Measurements from ENCODE around the gene AKT1S1.

Gene AKT1S1

DNA sequence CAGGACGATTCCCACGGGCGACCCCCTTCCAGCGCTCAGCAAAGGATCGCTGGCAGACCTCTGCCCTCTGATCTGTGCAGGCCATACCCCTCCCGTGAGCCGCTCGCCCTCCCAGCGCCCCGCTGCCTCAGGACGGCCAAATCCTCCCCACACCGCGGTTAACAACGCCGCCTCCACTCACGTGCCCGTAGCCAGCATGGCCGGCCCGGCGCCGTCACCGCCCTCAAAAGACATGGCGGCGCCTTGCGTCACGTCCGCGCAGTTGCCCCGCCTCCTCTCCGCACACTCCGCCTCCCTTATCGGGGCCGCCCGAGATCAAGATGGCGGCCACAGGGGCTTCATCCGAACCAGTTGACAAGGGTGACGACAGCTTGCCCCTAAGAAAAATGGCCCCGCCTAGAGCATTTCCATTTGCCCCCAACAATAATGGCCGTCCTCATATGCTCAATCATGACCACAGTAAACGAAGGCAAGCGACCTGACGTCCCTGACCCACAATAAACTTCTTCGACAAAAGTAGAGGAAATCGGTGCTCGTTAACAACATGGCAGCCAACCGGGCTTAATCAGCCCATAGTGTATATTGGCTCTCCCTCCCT lies 634 bp downstream of the AKT1S1 start:
- TF ChIP-seq, protein P1, sequence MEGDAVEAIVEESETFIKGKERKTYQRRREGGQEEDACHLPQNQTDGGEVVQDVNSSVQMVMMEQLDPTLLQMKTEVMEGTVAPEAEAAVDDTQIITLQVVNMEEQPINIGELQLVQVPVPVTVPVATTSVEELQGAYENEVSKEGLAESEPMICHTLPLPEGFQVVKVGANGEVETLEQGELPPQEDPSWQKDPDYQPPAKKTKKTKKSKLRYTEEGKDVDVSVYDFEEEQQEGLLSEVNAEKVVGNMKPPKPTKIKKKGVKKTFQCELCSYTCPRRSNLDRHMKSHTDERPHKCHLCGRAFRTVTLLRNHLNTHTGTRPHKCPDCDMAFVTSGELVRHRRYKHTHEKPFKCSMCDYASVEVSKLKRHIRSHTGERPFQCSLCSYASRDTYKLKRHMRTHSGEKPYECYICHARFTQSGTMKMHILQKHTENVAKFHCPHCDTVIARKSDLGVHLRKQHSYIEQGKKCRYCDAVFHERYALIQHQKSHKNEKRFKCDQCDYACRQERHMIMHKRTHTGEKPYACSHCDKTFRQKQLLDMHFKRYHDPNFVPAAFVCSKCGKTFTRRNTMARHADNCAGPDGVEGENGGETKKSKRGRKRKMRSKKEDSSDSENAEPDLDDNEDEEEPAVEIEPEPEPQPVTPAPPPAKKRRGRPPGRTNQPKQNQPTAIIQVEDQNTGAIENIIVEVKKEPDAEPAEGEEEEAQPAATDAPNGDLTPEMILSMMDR (conservative IDR thresholded peaks at IDR 0.05; ENCODE audit: control insufficient read depth, insufficient read depth, low read depth, low read length), result no peak
- peak overlapping the region; percentile 98 for H3K4me3 ChIP-seq (ENCODE audit: control insufficient read depth, low read depth, low read length)
- DNase-seq (ENCODE audit: low read depth), result peak; percentile 99

DNA sequence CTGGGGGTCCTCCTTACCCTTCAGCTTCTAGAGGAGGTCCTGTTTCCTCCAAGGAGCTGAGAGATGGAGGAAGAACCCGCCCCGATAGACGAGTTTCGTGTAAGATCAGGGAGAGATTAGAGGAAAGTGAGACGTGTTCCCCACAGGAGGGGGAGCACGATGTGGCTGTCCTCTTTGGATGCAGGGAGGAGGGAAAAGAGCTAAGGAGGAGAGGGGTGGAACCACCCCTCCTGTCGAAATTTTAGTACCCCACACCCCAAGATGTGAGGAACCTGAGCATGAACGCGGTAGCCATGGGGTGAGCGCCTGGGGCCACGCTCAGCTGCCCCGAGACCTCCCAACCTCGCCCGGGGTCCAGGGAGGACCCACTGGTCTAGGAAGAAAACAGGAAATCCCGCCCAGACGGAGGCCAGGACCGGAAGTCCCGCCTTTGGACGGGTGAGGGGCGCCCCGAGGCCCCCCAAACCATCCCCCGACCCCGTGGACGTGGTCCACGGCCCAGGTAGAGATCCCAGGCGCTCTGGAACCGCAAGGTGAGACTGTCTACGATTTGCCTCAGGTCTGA lies 1.2 kb downstream of the AKT1S1 start:
- peak overlapping the region; percentile 98 for H3K4me3 ChIP-seq (ENCODE audit: control insufficient read depth, low read depth, low read length)
- TF ChIP-seq, protein P1 (conservative IDR thresholded peaks at IDR 0.05; ENCODE audit: control insufficient read depth, insufficient read depth, low read depth, low read length), result no peak
- DNase-seq (ENCODE audit: low read depth), result no peak

DNA sequence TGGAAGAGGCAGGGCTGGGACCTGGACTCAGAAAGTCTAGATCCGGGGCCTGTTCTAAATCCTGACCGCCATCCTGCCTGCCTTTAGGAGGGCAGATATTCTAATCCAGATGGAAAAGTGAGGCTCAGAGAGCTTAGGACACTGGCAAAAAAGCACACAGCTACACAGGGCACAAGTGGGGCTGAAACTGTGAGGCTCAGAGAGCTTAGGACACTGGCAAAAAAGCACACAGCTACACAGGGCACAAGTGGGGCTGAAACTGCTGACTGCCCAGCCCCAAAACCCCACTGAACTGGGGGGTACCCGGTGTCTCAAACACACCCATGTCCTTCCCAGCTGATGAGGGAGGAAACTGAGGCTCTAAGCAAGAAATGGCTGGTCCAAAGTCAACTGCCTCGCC lies 2.0 kb downstream of the AKT1S1 start:
- peak overlapping the region; percentile 98 for H3K4me3 ChIP-seq (ENCODE audit: control insufficient read depth, low read depth, low read length)
- no peak for DNase-seq (ENCODE audit: low read depth)
- TF ChIP-seq, protein P1 (conservative IDR thresholded peaks at IDR 0.05; ENCODE audit: control insufficient read depth, insufficient read depth, low read depth, low read length), result no peak

DNA sequence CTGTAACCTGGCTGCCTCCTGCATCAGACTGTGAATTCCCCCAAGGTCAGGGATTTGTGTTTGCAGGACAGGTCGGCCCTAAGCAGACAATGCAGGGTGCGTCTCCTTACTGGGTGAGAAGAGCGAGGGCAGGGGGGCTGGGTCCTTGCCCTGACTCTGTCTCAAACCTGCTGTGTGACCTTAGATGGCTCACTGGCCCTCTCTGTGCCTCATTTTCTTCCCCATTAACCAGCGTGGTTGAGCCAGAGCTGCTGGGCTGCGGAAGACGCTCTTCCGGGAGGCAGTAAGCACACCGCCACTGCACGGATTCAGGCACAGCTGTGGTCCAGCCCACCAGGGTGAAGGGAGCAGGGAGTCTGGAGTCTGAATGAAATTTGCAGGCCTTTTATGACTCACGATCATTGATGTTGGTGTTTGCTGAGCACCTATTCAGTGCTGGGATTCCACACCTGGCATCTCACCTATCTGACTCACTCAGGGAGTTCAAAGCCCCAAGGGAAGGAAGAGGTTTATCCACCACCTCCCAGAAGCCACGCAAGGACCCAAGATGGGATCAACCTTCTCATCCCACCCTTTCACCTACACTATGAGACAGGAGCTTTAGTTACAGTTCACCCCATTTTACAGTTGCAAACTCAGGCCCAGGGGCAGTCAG lies 2.5 kb downstream of the AKT1S1 start:
- DNase-seq (ENCODE audit: low read depth), result no peak
- H3K4me3 ChIP-seq (ENCODE audit: control insufficient read depth, low read depth, low read length), result no peak overlapping the region
- TF ChIP-seq, protein P1 (conservative IDR thresholded peaks at IDR 0.05; ENCODE audit: control insufficient read depth, insufficient read depth, low read depth, low read length), result no peak

DNA sequence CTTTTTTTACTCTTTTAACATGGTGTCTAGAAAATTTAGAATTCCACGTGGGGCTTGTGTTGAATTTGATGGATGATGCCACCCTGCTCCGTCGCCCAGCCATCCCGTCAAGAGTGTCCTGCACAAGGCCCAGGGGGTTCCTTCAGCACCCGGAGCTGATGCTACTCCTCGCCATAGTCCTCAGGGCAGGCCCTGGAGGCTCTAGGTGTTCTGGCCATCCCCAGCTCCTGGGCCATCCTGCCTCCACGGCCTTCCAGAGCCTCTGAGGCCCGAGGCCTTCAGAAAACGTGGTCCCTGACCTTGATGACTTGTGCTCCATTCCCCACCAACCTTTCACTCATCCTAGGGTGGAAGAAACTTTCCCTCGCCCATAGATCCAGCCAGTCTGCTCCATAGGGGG lies 3.3 kb downstream of the AKT1S1 start:
- H3K4me3 ChIP-seq (ENCODE audit: control insufficient read depth, low read depth, low read length), result no peak overlapping the region
- no peak for DNase-seq (ENCODE audit: low read depth)
- TF ChIP-seq, protein P1 (conservative IDR thresholded peaks at IDR 0.05; ENCODE audit: control insufficient read depth, insufficient read depth, low read depth, low read length), result no peak

DNA sequence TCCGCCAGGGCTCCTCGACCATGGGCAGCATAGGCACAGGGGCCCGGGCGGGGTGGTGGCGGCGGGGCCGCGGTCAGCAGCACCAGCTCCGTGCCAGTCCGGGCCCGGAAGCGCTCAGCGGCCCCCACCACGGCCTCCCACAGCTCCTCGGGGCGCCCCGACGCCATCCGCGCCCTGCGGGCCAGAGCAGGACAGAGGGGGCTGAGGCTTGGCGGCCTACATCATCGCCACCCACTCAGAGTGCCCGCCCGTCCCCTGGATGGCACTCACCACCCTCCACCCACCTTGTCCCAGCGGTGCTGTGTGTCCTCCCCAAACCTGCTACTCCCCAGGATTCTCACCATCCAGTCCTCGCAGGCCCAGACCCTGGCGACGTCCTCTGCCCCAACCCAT lies 4.0 kb downstream of the AKT1S1 start:
- DNase-seq (ENCODE audit: low read depth), result no peak
- TF ChIP-seq, protein P1 (conservative IDR thresholded peaks at IDR 0.05; ENCODE audit: control insufficient read depth, insufficient read depth, low read depth, low read length), result no peak
- no peak overlapping the region for H3K4me3 ChIP-seq (ENCODE audit: control insufficient read depth, low read depth, low read length)

Data from fibroblast of mammary gland (primary cell).